GM10266 (cell line): ENCODE data around the gene CHCHD3.

Source experiments
- DNase-seq: peaks from one replicate; pipeline ENCODE4 v3.0.0; 2012; ENCODE audit errors: extremely low spot score
- CTCF ChIP-seq: IDR thresholded peaks from 2 replicates; pipeline ENCODE4 v1.5.1; 2012; ENCODE audit warnings: mild to moderate bottlenecking, low read depth; ENCODE audit not compliant: control insufficient read depth, insufficient read depth; ENCODE audit errors: missing control alignments

The CHCHD3 gene

DNA sequence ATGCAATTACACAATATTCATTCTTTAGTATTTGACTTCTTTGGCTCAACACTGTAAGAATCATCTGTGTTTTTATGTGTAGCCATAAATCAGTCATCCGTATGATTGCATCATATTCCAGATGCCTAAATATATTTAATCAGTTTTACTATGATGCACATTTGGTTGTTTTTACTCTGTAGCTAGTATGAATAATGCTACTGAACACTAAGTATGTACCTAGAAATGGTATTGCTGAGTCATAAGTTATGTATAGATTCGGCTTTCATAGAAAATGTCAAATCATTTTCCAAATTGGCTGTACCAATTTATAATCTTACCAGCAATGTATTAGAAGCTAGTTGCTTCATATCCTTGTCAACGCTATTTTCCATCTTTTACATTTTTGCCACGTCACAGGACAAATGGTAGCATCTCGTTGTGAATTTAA lies 308.3 kb downstream of the CHCHD3 start:
- no peak for DNase-seq
- no peak for TF ChIP-seq CTCF

DNA sequence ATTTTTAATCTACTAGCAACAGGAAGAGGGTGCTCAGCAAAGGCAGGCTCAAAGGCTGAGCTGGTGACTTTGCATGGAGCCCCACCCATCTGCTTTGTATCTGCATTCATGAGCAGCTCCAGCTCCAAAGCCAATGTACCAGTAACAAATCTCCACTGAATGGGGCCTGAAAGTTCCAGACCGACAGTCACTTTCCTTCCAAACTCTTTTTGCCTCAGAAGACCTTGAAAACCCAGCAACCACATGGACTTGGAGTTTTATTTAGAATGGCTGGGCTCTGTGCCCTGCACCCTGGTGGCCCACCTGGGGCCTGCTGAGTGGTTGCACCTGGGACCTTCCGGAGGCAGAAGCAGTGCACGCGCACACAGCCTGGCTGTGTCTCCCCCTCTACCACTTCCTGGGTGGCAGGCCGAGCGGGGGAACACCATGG lies 310.6 kb downstream of the CHCHD3 start:
- no peak for TF ChIP-seq CTCF
- DNase-seq: no peak

DNA sequence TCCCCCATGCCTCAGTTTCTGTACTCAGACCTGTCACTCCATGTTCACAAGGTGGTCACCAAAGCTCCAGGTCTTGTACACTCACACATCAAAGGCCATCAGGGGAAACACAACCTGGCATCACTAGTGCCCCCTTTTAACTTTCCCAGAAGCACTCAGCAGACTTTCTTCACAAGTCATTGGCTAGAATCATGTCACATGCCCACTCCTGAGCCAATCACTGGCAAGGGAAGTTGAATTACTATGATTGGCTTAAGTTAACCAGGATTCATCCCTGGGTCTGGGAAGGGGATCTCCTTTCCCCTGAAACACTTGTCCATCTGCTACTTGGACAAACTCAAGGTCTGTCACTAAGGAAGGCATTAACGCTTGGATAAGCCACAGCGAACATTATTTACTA lies 311.8 kb downstream of the CHCHD3 start:
- no peak for DNase-seq
- no peak for TF ChIP-seq CTCF

DNA sequence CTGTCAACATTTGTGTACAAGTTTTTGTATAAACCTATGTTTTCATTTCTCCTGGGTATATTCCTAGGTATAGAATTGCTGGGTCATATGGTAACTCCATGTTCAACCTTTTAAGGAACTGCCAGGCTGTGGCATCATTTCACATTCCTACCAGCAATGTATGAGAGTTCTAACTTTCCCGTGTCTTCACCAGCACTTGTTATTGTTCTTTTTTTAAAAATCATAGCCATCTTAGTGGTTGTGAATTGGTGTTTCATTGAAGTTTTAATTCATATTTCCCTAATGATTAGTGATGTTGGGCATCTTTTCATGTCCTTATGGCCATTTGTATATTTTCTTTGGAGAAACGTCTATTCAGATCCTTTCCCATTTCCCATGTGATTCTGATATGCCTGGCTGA lies 312.6 kb downstream of the CHCHD3 start:
- no peak for TF ChIP-seq CTCF
- no peak for DNase-seq

- TF ChIP-seq CTCF: no peak
- no peak for DNase-seq
Measured at GRCh38 chr7:132768099-132768498, 313.8 kb downstream of the CHCHD3 start.

DNA sequence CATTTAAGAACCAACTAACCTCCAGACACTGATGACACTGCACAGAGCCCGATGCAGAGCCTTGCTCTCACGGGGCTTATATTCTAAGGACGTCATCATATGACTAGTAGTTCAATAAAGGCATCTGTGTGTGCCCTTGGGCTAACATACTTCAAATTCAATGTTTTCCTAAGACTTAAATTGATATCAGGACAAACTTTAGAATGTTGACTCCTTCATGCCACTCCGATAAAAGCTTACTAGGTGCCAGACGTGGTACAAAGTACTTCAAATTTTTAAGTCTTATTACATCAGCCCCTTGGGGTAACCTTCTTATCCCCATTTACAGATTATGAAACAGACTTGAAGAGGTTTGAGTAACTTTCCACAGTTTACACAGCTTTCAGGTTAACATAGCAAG lies 314.5 kb downstream of the CHCHD3 start:
- no peak for TF ChIP-seq CTCF
- DNase-seq: no peak

- TF ChIP-seq CTCF: no peak
- no peak for DNase-seq
Measured at GRCh38 chr7:132766660-132767059, 315.2 kb downstream of the CHCHD3 start.
